ENCODE results near the gene DDHD1.

DNA sequence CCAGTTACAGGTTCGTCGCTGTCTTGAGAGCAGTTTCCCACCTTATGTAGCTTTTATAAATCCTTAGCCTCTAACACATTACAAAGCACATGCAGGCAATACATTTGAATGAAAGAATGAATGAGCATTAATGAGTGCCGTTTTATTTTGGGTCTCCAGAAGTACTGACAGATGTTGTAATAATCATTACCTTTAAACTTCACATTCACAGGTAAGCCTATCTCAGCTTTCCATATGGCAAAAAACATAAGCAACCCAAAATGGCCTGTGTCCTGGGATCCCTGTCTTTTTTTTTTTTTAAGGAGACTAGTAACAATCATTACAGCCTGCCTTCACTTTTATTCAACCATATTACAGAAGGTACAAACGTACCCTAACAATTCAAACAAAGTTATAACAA is 149.3 kb downstream of the DDHD1 start:
- TF ChIP-seq MAZ (IDR thresholded peaks at IDR 0.05; ENCODE audit: borderline replicate concordance, low read depth, low read length) (no peak), CEBPB (IDR thresholded peaks at IDR 0.05) (no peak), RCOR1 (IDR thresholded peaks at IDR 0.05; ENCODE audit: low read depth, low read length) (no peak), EP300 (IDR thresholded peaks at IDR 0.05) (no peak), MAFK (IDR thresholded peaks at IDR 0.05; ENCODE audit: partially characterized antibody) (no peak), CHD2 (IDR thresholded peaks at IDR 0.05; ENCODE audit: low read length, partially characterized antibody) (no peak), POLR2AphosphoS2 (conservative IDR thresholded peaks at IDR 0.05; ENCODE audit: low read length) (no peak), SMC3 (IDR thresholded peaks at IDR 0.05) (no peak)
- TF ChIP-seq, protein P1, sequence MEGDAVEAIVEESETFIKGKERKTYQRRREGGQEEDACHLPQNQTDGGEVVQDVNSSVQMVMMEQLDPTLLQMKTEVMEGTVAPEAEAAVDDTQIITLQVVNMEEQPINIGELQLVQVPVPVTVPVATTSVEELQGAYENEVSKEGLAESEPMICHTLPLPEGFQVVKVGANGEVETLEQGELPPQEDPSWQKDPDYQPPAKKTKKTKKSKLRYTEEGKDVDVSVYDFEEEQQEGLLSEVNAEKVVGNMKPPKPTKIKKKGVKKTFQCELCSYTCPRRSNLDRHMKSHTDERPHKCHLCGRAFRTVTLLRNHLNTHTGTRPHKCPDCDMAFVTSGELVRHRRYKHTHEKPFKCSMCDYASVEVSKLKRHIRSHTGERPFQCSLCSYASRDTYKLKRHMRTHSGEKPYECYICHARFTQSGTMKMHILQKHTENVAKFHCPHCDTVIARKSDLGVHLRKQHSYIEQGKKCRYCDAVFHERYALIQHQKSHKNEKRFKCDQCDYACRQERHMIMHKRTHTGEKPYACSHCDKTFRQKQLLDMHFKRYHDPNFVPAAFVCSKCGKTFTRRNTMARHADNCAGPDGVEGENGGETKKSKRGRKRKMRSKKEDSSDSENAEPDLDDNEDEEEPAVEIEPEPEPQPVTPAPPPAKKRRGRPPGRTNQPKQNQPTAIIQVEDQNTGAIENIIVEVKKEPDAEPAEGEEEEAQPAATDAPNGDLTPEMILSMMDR (IDR thresholded peaks at IDR 0.05) = no peak

Measured in A549 (cell line).